Progenitor cell of endocrine pancreas (in vitro differentiated cells): ENCODE measurements around the gene GABRB1. TPM values are rescaled to one million over a fixed set of nuclear protein-coding genes. Genes with fewer than 3 reads are reported as not detected.

Experiments
- DNase-seq: peaks from one replicate; pipeline ENCODE4 v3.0.0; 2021; ENCODE audit warnings: low spot score; ENCODE audit not compliant: unreplicated experiment
- H3K27ac Mint-ChIP-seq: 2 replicates; pipeline ENCODE4 v1.8.0; 2021; ENCODE audit warnings: mild to moderate bottlenecking, moderate library complexity, mixed read lengths
- H3K27me3 Mint-ChIP-seq: 2 replicates; pipeline ENCODE4 v1.8.0; 2021; ENCODE audit warnings: mixed read lengths
- H3K36me3 Mint-ChIP-seq: 2 replicates; pipeline ENCODE4 v1.8.0; 2022; ENCODE audit warnings: mixed read lengths; ENCODE audit not compliant: insufficient read depth
- H3K4me1 Mint-ChIP-seq: 2 replicates; pipeline ENCODE4 v1.8.0; 2021; ENCODE audit warnings: low read depth, mixed read lengths
- H3K4me3 Mint-ChIP-seq: 2 replicates; pipeline ENCODE4 v1.8.0; 2021; ENCODE audit warnings: low read depth, mild to moderate bottlenecking, moderate library complexity, mixed read lengths
- H3K9me3 Mint-ChIP-seq: 2 replicates; pipeline ENCODE4 v1.8.0; 2021; ENCODE audit warnings: low read depth, mixed read lengths
- total RNA-seq: library from RNA; stranded (reverse); gene quantifications from 2 replicates; pipeline ENCODE4 v1.2.1, GENCODE V29; 2021
- TF ChIP-seq, protein P1 (sequence below): fragments of 200-600 bp; sonication (generic); IDR thresholded peaks from one replicate; pipeline ENCODE4 v1.5.0; 2021; ENCODE audit warnings: antibody characterized with exemption, mild to moderate bottlenecking; ENCODE audit not compliant: unreplicated experiment

The GABRB1 gene
- total RNA-seq, 1 donor from 2014 or later = 1.2 TPM

DNA sequence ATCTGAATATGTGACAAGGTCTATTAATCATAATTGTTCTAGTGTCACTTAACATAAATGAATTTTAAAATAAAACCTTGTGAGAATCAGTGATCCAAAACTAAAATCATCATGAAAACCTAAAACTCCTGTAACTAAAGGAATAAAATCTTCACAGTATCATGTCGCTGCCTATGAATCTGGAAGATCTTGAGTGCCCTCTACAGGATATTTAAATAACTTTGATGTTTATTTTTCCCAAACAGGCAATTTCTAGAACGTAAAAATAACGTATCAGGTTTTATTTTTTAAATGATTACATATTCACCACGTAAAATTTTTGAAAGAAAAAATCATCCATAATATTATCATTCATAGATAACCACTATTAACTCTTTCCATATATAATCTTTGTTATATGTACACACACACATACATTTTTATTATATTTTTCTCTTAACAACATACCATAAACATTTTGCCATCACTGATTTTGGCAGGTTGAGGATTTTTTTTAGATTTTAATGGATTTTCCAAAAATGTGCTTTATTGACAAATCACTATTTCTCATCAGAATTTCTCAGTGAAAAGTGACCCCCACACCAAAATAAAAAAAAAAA is 352.6 kb downstream of the GABRB1 start:
- TF ChIP-seq, protein P1, sequence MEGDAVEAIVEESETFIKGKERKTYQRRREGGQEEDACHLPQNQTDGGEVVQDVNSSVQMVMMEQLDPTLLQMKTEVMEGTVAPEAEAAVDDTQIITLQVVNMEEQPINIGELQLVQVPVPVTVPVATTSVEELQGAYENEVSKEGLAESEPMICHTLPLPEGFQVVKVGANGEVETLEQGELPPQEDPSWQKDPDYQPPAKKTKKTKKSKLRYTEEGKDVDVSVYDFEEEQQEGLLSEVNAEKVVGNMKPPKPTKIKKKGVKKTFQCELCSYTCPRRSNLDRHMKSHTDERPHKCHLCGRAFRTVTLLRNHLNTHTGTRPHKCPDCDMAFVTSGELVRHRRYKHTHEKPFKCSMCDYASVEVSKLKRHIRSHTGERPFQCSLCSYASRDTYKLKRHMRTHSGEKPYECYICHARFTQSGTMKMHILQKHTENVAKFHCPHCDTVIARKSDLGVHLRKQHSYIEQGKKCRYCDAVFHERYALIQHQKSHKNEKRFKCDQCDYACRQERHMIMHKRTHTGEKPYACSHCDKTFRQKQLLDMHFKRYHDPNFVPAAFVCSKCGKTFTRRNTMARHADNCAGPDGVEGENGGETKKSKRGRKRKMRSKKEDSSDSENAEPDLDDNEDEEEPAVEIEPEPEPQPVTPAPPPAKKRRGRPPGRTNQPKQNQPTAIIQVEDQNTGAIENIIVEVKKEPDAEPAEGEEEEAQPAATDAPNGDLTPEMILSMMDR = peak; percentile 77
- Mint-ChIP-seq H3K27me3 (peaks cover 7% of the 10 kb centered on the region), H3K27ac (no peak overlapping the region), H3K36me3 (no peaks in the 10 kb centered on the region), H3K4me1 (no peaks in the 10 kb centered on the region), H3K4me3 (no peak overlapping the region), H3K9me3 (no peaks in the 10 kb centered on the region)
- no peak for DNase-seq

GRCh38 chr4:47386146-47386545 is 354.8 kb downstream of the GABRB1 start:
- TF ChIP-seq, protein P1 = no peak
- H3K27ac Mint-ChIP-seq = peak overlapping the region; percentile 46
- no peak overlapping the region for H3K4me3 Mint-ChIP-seq
- H3K4me1 Mint-ChIP-seq = no peaks in the 10 kb centered on the region
- no peaks in the 10 kb centered on the region for H3K9me3 Mint-ChIP-seq
- H3K27me3 Mint-ChIP-seq = peaks cover 7% of the 10 kb centered on the region
- no peak for DNase-seq
- no peaks in the 10 kb centered on the region for H3K36me3 Mint-ChIP-seq

DNA sequence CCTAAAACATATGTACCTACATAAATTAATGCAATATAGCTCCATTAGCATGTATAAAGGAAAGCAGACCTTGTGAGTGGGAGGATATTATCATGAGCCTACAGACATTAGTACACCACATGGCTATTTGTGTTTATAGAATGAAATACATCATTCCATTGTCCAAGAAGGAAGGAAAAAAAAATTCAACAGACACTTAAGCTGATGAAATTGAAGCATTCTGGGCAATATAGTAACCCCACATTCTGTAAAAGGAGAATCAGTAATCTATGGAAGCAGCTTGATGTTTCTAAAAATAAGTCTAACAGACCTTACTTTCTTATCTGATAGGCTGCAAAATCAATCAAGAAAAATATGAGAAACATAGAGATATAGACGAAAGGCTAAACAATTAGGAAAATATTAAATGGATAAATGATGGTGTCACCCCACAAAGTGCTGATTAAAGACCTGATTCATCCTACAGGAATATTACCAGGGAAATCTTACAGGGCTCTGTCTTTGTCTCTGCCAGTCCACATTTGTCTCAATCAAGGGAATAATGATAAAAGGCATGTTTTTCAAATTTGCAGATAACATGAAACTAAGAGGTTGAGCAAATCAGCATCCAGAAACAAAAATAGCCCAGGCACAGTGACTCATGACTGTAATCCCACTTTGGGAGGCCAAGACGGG is 355.3 kb downstream of the GABRB1 start:
- no peaks in the 10 kb centered on the region for H3K9me3 Mint-ChIP-seq
- H3K4me1 Mint-ChIP-seq = no peaks in the 10 kb centered on the region
- no peak overlapping the region for H3K4me3 Mint-ChIP-seq
- TF ChIP-seq, protein P1 = no peak
- H3K27ac Mint-ChIP-seq = no peak overlapping the region
- H3K36me3 Mint-ChIP-seq = no peaks in the 10 kb centered on the region
- H3K27me3 Mint-ChIP-seq = peaks cover 7% of the 10 kb centered on the region
- DNase-seq = no peak

- TF ChIP-seq, protein P1 = no peak
- no peaks in the 10 kb centered on the region for H3K9me3 Mint-ChIP-seq
- no peak for DNase-seq
- H3K36me3 Mint-ChIP-seq = no peaks in the 10 kb centered on the region
- H3K27ac Mint-ChIP-seq = no peak overlapping the region
- H3K27me3 Mint-ChIP-seq = peaks cover 2% of the 10 kb centered on the region
- no peaks in the 10 kb centered on the region for H3K4me1 Mint-ChIP-seq
- H3K4me3 Mint-ChIP-seq = no peak overlapping the region
These were observed 359.2 kb downstream of the GABRB1 start for GRCh38 chr4:47390428-47391125.

- TF ChIP-seq, protein P1 = no peak
- H3K36me3 Mint-ChIP-seq = no peaks in the 10 kb centered on the region
- no peak overlapping the region for H3K27ac Mint-ChIP-seq
- no peak overlapping the region for H3K4me3 Mint-ChIP-seq
- peaks cover 3% of the 10 kb centered on the region for H3K9me3 Mint-ChIP-seq
- H3K27me3 Mint-ChIP-seq = no peaks in the 10 kb centered on the region
- no peak for DNase-seq
- no peaks in the 10 kb centered on the region for H3K4me1 Mint-ChIP-seq
These were observed 359.9 kb downstream of the GABRB1 start for GRCh38 chr4:47391256-47391655.
